Measurements from ENCODE around the gene GMDS. TPM values are rescaled to one million over a fixed set of nuclear protein-coding genes. Genes with fewer than 3 reads are reported as not detected.

The GMDS gene
- total RNA-seq, 1 experiment from 2014 or later: 31.1 TPM

DNA sequence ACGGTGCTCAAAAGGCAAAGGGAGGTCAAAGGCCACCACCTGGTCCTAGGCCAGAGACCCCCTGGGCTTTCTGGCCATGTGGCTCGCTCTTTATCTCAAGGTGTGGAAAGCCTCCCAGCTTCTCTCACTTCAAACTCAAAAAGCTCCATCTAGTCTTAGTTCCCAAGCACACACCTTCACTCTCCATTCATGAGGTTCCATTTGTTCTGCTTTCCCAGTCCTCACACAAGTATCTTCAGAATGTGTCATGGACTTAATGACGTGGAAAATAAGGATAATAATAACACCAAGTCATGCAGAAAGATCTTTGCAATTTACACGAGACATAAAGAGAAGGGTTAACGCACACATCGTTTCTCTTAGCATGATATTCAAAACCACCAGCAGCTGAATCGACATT lies 219.3 kb downstream of the GMDS start:
- Histone ChIP-seq H3K4me1 (no peaks in the 10 kb centered on the region), H3K27me3 (replicated peaks; ENCODE audit: control insufficient read depth, insufficient read depth, low read length) (no peaks in the 10 kb centered on the region), H3K9me3 (no peaks in the 10 kb centered on the region), H3K4me3 (ENCODE audit: low read depth, low read length) (no peak overlapping the region), H3K36me3 (ENCODE audit: control insufficient read depth, insufficient read depth, low read length) (no peaks in the 10 kb centered on the region)
- DNase-seq: no peak
- Mint-ChIP-seq H3K4me1 (ENCODE audit: low read depth, unreplicated experiment) (no peaks in the 10 kb centered on the region), H3K27me3 (ENCODE audit: insufficient read depth, unreplicated experiment) (no peaks in the 10 kb centered on the region), H3K4me3 (ENCODE audit: unreplicated experiment) (no peak overlapping the region), H3K9me3 (ENCODE audit: unreplicated experiment) (no peaks in the 10 kb centered on the region), H3K36me3 (ENCODE audit: insufficient read depth, unreplicated experiment) (no peaks in the 10 kb centered on the region), H3K27ac (ENCODE audit: unreplicated experiment) (no peak overlapping the region)
- ChIA-PET POLR2A (no interaction called here), CTCF (no interaction called here)
- no peak for TF ChIP-seq CTCF (IDR thresholded peaks at IDR 0.05; ENCODE audit: insufficient read depth in 1 of 2, low read depth in 1 of 2, low read length in 1 of 2, severe bottlenecking in 1 of 2, unreplicated experiment in 1 of 2)
- BruUV-seq (replicated peaks): no TSS peak
- intact Hi-C loops (cut with micrococcal nuclease; ENCODE audit: unreplicated experiment): no loop called here

DNA sequence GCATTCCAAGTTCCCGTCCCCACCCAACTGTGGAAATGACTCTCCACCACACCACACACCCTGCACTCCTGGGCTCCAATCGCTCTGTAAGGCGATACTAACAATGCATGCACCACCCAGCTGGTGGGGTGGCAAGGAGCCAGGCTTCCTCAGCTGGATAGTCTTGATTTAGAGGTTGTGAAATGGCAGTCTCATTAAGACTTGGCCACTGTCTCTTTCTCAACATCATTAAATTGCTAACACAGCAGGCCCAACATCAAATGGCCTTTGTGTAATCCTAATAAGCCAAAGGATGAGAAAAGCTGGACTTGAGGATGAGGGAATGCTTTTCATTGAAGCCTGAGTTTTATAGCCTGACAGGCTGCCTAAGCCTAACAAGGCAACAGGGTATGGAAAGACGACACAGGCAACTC lies 223.7 kb downstream of the GMDS start:
- Mint-ChIP-seq H3K36me3 (ENCODE audit: insufficient read depth, unreplicated experiment) (no peaks in the 10 kb centered on the region), H3K9me3 (ENCODE audit: unreplicated experiment) (no peaks in the 10 kb centered on the region), H3K4me3 (ENCODE audit: unreplicated experiment) (no peak overlapping the region), H3K27ac (ENCODE audit: unreplicated experiment) (no peak overlapping the region), H3K27me3 (ENCODE audit: insufficient read depth, unreplicated experiment) (no peaks in the 10 kb centered on the region), H3K4me1 (ENCODE audit: low read depth, unreplicated experiment) (no peaks in the 10 kb centered on the region)
- Histone ChIP-seq H3K36me3 (ENCODE audit: control insufficient read depth, insufficient read depth, low read length) (no peaks in the 10 kb centered on the region), H3K4me3 (ENCODE audit: low read depth, low read length) (no peak overlapping the region), H3K9me3 (no peaks in the 10 kb centered on the region), H3K27me3 (replicated peaks; ENCODE audit: control insufficient read depth, insufficient read depth, low read length) (no peaks in the 10 kb centered on the region), H3K4me1 (no peaks in the 10 kb centered on the region)
- no TSS peak for BruUV-seq (replicated peaks)
- CTCF ChIA-PET: no interaction called here
- intact Hi-C loops (cut with micrococcal nuclease; ENCODE audit: unreplicated experiment): no loop called here
- POLR2A ChIA-PET: no interaction called here
- DNase-seq: no peak
- TF ChIP-seq CTCF (IDR thresholded peaks at IDR 0.05; ENCODE audit: insufficient read depth in 1 of 2, low read depth in 1 of 2, low read length in 1 of 2, severe bottlenecking in 1 of 2, unreplicated experiment in 1 of 2): no peak

- Mint-ChIP-seq H3K27ac (ENCODE audit: unreplicated experiment) (no peak overlapping the region), H3K36me3 (ENCODE audit: insufficient read depth, unreplicated experiment) (no peaks in the 10 kb centered on the region), H3K27me3 (ENCODE audit: insufficient read depth, unreplicated experiment) (no peaks in the 10 kb centered on the region), H3K9me3 (ENCODE audit: unreplicated experiment) (no peaks in the 10 kb centered on the region), H3K4me3 (ENCODE audit: unreplicated experiment) (no peak overlapping the region), H3K4me1 (ENCODE audit: low read depth, unreplicated experiment) (no peaks in the 10 kb centered on the region)
- ChIA-PET POLR2A (no interaction called here), CTCF (no interaction called here)
- Histone ChIP-seq H3K27me3 (replicated peaks; ENCODE audit: control insufficient read depth, insufficient read depth, low read length) (no peaks in the 10 kb centered on the region), H3K4me3 (ENCODE audit: low read depth, low read length) (no peak overlapping the region), H3K9me3 (no peaks in the 10 kb centered on the region), H3K36me3 (ENCODE audit: control insufficient read depth, insufficient read depth, low read length) (no peaks in the 10 kb centered on the region), H3K4me1 (no peaks in the 10 kb centered on the region)
- no peak for DNase-seq
- intact Hi-C loops (cut with micrococcal nuclease; ENCODE audit: unreplicated experiment): no loop called here
- TF ChIP-seq CTCF (IDR thresholded peaks at IDR 0.05; ENCODE audit: insufficient read depth in 1 of 2, low read depth in 1 of 2, low read length in 1 of 2, severe bottlenecking in 1 of 2, unreplicated experiment in 1 of 2): no peak
- BruUV-seq (replicated peaks): no TSS peak
These were observed 224.5 kb downstream of the GMDS start for GRCh38 chr6:2020909-2021308.

Data from Caco-2 (cell line).